H1 (cell line): ENCODE data around the gene PITX3. TPM values are rescaled to one million over a fixed set of nuclear protein-coding genes. Genes with fewer than 3 reads are reported as not detected.

Experiments
- EP300 ChIP-seq, 2 experiments: IDR thresholded peaks; 1 replicate in 1 of 2; 2 replicates in 1 of 2; pipeline ENCODE4 v1.6.1; 2011 to 2012; ENCODE audit warnings: low read depth in 2 of 2, low read length in 2 of 2, mild to moderate bottlenecking in 2 of 2, borderline replicate concordance in 1 of 2, inconsistent platforms in 1 of 2, moderate library complexity in 1 of 2
- HDAC6 ChIP-seq: IDR thresholded peaks from one replicate; pipeline ENCODE4 v1.7.1; 2012; ENCODE audit warnings: low read depth, mild to moderate bottlenecking, inconsistent platforms, low read length, moderate library complexity
- RAD21 ChIP-seq, 2 experiments: IDR thresholded peaks in 1 of 2; conservative IDR thresholded peaks in 1 of 2; 2 replicates each; pipeline ENCODE4 v1.6.1; 2011; ENCODE audit warnings: low read depth in 2 of 2, low read length in 2 of 2, improper control_type of control experiment in 1 of 2, inconsistent platforms in 1 of 2, mild to moderate bottlenecking in 1 of 2, moderate library complexity in 1 of 2
- polyA plus RNA-seq, 7 experiments: library from polyadenylated mRNA; depleted of rRNA in 3 of 7; stranded (reverse) in 5 of 7; unstranded in 2 of 7; fragments of >200 nt in 5 of 7; fragments of 200-250 nt in 2 of 7; gene quantifications; 1 replicate in 5 of 7; 2 replicates in 1 of 7; 4 replicates in 1 of 7; pipeline versions ENCODE4 v1.2.1 to v1.2.3, GENCODE V29; 2011 to 2013; ENCODE audit warnings: missing spikeins in 2 of 7, mixed read lengths in 2 of 7
- total RNA-seq: library from RNA; stranded (reverse); fragmentation: NEBNext Ultra II Directional; extraction: Animal tissue kit (Norgen Biotek cat#: 25700); gene quantifications from 2 replicates; pipeline ENCODE4 v1.2.1, GENCODE V29; 2021
- TF ChIP-seq, protein P1 (sequence below), 3 experiments: IDR thresholded peaks; 1 replicate in 2 of 3; 2 replicates in 1 of 3; pipeline versions ENCODE4 v1.5.1 to v1.6.1; 2011; ENCODE audit warnings: low read length in 3 of 3, mild to moderate bottlenecking in 3 of 3, inconsistent platforms in 2 of 3, low read depth in 1 of 3, moderate library complexity in 1 of 3; ENCODE audit not compliant: insufficient read depth in 1 of 3; ENCODE audit errors: control extremely low read depth in 1 of 3

The PITX3 gene
- total and polyA plus RNA-seq, 2 of the 8 experiments (the other 6 are each of a cell fraction or from before 2014, with no cell fraction given): 0.18 to 0.41 TPM

DNA sequence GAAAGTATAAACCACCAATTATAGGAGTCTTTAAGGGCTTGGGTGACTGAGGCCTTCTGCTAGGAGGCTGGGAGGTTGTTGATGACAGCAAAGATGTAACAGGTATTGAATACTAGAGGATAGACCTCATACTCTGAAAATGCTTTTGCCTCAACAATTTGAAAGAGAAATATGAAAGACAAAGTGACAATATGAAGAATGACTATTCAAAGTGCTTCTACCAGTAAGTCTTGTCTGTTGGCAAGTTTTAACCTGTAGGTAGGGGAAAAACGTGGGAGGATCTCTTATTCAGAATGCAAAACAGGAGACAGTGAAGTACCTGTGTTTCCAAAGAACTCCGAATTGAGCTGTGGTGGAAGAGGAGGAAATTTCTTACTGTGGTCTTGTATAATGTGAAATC lies 42.2 kb upstream of the PITX3 start (continued):
- TF ChIP-seq, protein P1, sequence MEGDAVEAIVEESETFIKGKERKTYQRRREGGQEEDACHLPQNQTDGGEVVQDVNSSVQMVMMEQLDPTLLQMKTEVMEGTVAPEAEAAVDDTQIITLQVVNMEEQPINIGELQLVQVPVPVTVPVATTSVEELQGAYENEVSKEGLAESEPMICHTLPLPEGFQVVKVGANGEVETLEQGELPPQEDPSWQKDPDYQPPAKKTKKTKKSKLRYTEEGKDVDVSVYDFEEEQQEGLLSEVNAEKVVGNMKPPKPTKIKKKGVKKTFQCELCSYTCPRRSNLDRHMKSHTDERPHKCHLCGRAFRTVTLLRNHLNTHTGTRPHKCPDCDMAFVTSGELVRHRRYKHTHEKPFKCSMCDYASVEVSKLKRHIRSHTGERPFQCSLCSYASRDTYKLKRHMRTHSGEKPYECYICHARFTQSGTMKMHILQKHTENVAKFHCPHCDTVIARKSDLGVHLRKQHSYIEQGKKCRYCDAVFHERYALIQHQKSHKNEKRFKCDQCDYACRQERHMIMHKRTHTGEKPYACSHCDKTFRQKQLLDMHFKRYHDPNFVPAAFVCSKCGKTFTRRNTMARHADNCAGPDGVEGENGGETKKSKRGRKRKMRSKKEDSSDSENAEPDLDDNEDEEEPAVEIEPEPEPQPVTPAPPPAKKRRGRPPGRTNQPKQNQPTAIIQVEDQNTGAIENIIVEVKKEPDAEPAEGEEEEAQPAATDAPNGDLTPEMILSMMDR (IDR thresholded peaks at IDR 0.05; ENCODE audit: control extremely low read depth in 1 of 3, insufficient read depth in 1 of 3, low read depth in 1 of 3, low read length in 3 of 3): no peak
- TF ChIP-seq EP300 (IDR thresholded peaks at IDR 0.05; ENCODE audit: borderline replicate concordance in 1 of 2, low read depth in 2 of 2, low read length in 2 of 2) (no peak), RAD21 (IDR thresholded peaks at IDR 0.05 in 1 of 2, conservative IDR thresholded peaks at IDR 0.05 in 1 of 2; ENCODE audit: low read depth in 2 of 2, low read length in 2 of 2) (no peak), HDAC6 (no peak)
